PC-3 (cell line): ENCODE results near the gene PML.

Source experiments
- EZH2 ChIP-seq: fragments of 300-600 bp; sonication (generic); IDR thresholded peaks from one replicate; pipeline ENCODE4 v1.6.1; 2017; ENCODE audit warnings: antibody characterized with exemption, mild to moderate bottlenecking, low read length; ENCODE audit not compliant: unreplicated experiment
- EZH2phosphoT487 ChIP-seq: fragments of 300-600 bp; sonication (generic); IDR thresholded peaks from 2 replicates; pipeline ENCODE4 v1.6.1; 2018; ENCODE audit warnings: mild to moderate bottlenecking, antibody characterized with exemption, low read length, borderline replicate concordance
- TF ChIP-seq, protein P1 (sequence below): fragments of 300-600 bp; sonication (generic); conservative IDR thresholded peaks from 2 replicates; pipeline ENCODE4 v1.5.1; 2017; ENCODE audit warnings: antibody characterized with exemption, low read depth, mild to moderate bottlenecking, low read length

DNA sequence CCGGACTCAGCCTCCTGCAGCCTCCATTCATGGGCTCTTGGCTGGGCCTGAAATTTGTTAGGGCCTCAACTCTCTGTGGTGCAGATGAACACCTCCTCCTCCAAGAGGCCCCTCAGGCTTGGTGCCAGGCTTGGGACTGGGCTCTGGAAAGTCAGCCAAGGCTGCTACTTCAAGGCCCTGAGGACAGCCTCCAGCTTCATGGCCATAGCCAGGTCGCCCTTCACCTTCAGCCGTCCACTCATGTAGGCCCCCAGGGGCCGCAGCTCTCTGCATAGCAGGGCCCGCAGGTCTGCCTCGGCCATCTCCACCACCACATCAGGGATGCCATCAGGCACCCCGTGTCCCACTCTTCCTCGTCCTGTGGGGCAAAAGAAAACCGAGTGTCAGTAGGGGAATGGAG, 10.7 kb upstream of the PML start:
- TF ChIP-seq, protein P1, sequence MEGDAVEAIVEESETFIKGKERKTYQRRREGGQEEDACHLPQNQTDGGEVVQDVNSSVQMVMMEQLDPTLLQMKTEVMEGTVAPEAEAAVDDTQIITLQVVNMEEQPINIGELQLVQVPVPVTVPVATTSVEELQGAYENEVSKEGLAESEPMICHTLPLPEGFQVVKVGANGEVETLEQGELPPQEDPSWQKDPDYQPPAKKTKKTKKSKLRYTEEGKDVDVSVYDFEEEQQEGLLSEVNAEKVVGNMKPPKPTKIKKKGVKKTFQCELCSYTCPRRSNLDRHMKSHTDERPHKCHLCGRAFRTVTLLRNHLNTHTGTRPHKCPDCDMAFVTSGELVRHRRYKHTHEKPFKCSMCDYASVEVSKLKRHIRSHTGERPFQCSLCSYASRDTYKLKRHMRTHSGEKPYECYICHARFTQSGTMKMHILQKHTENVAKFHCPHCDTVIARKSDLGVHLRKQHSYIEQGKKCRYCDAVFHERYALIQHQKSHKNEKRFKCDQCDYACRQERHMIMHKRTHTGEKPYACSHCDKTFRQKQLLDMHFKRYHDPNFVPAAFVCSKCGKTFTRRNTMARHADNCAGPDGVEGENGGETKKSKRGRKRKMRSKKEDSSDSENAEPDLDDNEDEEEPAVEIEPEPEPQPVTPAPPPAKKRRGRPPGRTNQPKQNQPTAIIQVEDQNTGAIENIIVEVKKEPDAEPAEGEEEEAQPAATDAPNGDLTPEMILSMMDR, result no peak
- no peak for TF ChIP-seq EZH2phosphoT487
- no peak for TF ChIP-seq EZH2
